Glutamatergic neuron (in vitro differentiated cells): ENCODE results near the gene CARNS1. TPM values are rescaled to one million over a fixed set of nuclear protein-coding genes. Genes with fewer than 3 reads are reported as not detected.
A peak's percentile ranks its signal among the peaks of the same experiment; 100 is the strongest.

Experiments used
- DNase-seq: peaks from one replicate; pipeline ENCODE4 v3.0.0; 2022
- H3K27ac Mint-ChIP-seq: one replicate; pipeline ENCODE4 v1.8.0; 2020; ENCODE audit warnings: mild to moderate bottlenecking, mixed read lengths, inconsistent platforms; ENCODE audit not compliant: unreplicated experiment
- H3K27me3 Mint-ChIP-seq: one replicate; pipeline ENCODE4 v1.8.0; 2020; ENCODE audit warnings: mild to moderate bottlenecking, moderate library complexity, mixed read lengths, inconsistent platforms; ENCODE audit not compliant: unreplicated experiment
- H3K36me3 Mint-ChIP-seq: one replicate; pipeline ENCODE4 v1.8.0; 2020; ENCODE audit warnings: mild to moderate bottlenecking, mixed read lengths, inconsistent platforms; ENCODE audit not compliant: unreplicated experiment
- H3K4me1 Mint-ChIP-seq: one replicate; pipeline ENCODE4 v1.8.0; 2020; ENCODE audit warnings: mild to moderate bottlenecking, low read depth, mixed read lengths, inconsistent platforms; ENCODE audit not compliant: unreplicated experiment
- H3K4me3 Mint-ChIP-seq: one replicate; pipeline ENCODE4 v1.8.0; 2020; ENCODE audit warnings: mild to moderate bottlenecking, mixed read lengths, inconsistent platforms; ENCODE audit not compliant: unreplicated experiment
- H3K9me3 Mint-ChIP-seq: one replicate; pipeline ENCODE4 v1.8.0; 2020; ENCODE audit warnings: mild to moderate bottlenecking, moderate library complexity, mixed read lengths, inconsistent platforms; ENCODE audit not compliant: unreplicated experiment
- total RNA-seq: library from RNA; stranded (reverse); fragmentation: NEBNext Ultra II Directional; extraction: Animal tissue kit (Norgen Biotek cat#: 25700); gene quantifications from one replicate; pipeline ENCODE4 v1.2.1, GENCODE V29; 2021; ENCODE audit not compliant: unreplicated experiment
- TF ChIP-seq, protein P1 (sequence below): fragments of 200-600 bp; sonication (generic); IDR thresholded peaks from one replicate; pipeline ENCODE4 v1.5.0; 2021; ENCODE audit not compliant: partially characterized antibody, unreplicated experiment

CARNS1 gene
- total RNA-seq, 1 donor from 2014 or later, result 0.07 TPM

DNA sequence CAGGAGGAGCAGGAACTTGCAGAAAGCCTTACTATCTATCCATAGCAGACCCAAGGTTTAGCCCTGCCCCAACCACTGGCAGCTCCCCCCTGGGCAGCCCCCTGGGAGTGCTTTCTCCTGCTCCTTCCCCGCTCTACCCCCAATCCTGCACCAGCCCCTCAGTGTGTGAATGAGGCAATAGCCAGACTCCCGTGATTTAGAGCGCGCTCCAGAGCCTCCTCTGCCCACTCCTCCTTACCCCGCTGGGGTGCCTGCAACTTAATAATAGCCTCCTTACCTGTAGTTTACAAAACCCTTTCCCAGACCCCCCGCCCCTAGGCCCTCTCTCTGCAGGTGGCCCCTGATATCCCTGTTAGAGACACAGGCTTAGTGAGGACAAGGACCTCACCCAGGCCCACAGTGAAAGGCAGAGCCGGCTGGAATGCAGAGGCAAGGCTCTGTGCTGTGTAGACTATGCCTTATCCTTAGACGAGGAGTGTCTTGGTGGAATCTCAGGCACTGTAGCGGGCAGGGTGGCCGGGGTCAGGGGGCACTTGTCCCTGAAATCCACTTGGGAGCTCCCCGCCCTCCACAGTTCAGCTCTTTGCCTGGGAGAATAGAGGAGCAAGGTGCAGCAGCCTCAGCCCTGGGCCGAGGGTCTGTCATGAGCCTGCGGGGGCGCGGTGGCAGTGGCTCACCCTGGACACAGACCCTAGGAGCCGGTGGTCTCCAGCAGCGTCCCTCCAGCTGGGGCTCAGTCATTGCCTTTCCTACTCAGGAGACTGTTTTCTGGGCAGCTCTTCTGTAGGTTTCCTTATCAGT lies 4.3 kb upstream of the CARNS1 start:
- no peaks in the 10 kb centered on the region for H3K9me3 Mint-ChIP-seq
- H3K4me1 Mint-ChIP-seq, result peaks cover 10% of the 10 kb centered on the region
- no peaks in the 10 kb centered on the region for H3K36me3 Mint-ChIP-seq
- no peak overlapping the region for H3K4me3 Mint-ChIP-seq
- H3K27me3 Mint-ChIP-seq, result peaks cover 11% of the 10 kb centered on the region
- DNase-seq, result no peak
- H3K27ac Mint-ChIP-seq, result no peak overlapping the region
- TF ChIP-seq, protein P1, sequence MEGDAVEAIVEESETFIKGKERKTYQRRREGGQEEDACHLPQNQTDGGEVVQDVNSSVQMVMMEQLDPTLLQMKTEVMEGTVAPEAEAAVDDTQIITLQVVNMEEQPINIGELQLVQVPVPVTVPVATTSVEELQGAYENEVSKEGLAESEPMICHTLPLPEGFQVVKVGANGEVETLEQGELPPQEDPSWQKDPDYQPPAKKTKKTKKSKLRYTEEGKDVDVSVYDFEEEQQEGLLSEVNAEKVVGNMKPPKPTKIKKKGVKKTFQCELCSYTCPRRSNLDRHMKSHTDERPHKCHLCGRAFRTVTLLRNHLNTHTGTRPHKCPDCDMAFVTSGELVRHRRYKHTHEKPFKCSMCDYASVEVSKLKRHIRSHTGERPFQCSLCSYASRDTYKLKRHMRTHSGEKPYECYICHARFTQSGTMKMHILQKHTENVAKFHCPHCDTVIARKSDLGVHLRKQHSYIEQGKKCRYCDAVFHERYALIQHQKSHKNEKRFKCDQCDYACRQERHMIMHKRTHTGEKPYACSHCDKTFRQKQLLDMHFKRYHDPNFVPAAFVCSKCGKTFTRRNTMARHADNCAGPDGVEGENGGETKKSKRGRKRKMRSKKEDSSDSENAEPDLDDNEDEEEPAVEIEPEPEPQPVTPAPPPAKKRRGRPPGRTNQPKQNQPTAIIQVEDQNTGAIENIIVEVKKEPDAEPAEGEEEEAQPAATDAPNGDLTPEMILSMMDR, result no peak

DNA sequence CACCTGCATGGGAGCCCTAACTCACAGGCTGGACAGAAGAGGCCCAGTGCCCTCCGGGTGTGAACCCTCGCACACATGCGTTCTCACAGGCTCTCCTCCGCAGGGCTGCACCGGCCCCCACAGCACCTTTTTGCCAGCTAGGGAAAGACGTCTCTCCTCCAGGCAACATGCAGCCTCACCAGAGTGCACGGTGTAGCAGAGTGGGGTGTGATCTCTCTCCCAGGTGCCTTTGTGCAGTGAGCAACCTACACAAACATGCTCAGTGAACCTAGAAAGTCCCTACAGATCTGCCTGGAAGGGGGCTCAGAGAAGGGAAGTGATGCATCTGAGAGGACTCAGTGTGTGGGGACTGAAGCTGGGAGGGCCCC lies 3.7 kb upstream of the CARNS1 start:
- TF ChIP-seq, protein P1, result no peak
- no peak for DNase-seq
- Mint-ChIP-seq H3K27ac (no peak overlapping the region), H3K4me1 (peaks cover 10% of the 10 kb centered on the region), H3K9me3 (no peaks in the 10 kb centered on the region), H3K4me3 (no peak overlapping the region), H3K27me3 (peaks cover 16% of the 10 kb centered on the region), H3K36me3 (no peaks in the 10 kb centered on the region)

DNA sequence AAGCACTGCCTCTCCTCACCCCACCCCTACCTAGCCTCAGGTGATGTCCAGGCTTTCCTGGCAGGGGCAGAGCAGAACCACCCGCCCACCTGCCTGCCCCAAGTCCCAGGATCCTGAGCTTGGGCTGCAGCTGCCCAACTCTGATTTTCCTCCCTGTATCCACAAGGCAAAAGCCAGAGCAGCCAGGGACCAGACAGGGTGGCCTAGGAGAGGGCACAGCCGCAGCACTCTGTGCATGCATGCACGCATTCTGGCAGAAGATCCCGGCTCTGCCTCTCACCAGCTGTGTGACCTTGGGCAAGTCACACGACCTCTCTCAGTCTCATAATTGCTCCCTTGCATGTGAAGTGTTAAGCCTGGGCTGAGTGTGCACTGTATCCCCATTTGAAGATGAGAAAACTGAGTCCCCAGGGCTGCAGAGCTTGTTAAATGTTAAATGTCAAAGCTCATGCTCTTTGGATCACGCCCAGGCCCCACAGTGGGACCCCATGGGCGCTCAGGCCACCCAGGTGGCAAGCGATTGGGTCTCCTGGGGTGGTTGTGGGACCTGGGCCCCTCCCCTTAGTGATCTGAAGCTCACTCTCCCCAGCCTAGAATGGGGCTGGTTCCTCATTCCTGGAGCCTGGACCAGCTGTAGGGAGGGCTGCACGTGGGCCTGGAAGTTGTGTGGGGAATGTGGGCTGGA lies 2.8 kb upstream of the CARNS1 start:
- H3K36me3 Mint-ChIP-seq, result no peaks in the 10 kb centered on the region
- H3K27me3 Mint-ChIP-seq, result peaks cover 15% of the 10 kb centered on the region
- TF ChIP-seq, protein P1, result no peak
- no peak overlapping the region for H3K27ac Mint-ChIP-seq
- H3K4me3 Mint-ChIP-seq, result no peak overlapping the region
- H3K9me3 Mint-ChIP-seq, result no peaks in the 10 kb centered on the region
- no peak for DNase-seq
- H3K4me1 Mint-ChIP-seq, result peaks cover 6% of the 10 kb centered on the region

DNA sequence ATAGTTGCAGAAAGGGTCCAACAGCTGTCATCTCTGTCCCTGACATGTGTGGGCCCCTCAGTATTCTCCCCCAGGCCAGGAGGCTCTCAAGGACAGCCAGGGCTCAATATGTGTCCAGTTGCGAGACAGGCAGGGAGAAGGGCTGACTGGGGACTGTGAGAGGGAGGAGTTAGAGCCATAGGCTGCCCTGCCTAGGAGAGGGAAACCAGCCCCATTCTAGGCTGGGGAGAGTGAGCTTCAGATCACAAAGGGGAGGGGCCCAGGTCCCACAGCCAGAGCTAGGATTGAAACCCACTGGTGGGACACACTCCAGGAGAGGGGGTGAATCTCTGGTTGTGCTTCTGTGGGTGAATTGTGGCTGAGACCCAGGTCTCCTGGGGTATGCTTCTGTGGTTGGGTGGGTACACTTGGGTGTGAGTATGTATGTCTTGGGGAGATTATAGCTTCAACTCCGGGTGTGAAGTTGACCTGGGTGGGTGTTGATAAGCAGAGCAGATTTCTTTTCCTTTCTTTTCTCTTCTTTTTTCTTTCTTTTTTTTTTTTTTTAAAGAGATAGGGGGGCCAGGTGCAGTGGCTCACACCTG lies 2.1 kb upstream of the CARNS1 start:
- Mint-ChIP-seq H3K9me3 (no peaks in the 10 kb centered on the region), H3K27ac (peak overlapping the region; percentile 55)

More for the DNA sequence above, 2.1 kb upstream of the CARNS1 start:
- Mint-ChIP-seq H3K4me3 (peak overlapping the region; percentile 44), H3K27me3 (peaks cover 19% of the 10 kb centered on the region), H3K4me1 (peaks cover 6% of the 10 kb centered on the region), H3K36me3 (no peaks in the 10 kb centered on the region)
- TF ChIP-seq, protein P1, result no peak
- no peak for DNase-seq
